ENCODE results near the gene WFIKKN2. TPM values are rescaled to one million over a fixed set of nuclear protein-coding genes. Genes with fewer than 3 reads are reported as not detected.

Gene WFIKKN2
- total and polyA plus RNA-seq, 10 of the 15 experiments (the other 5 are each of a cell fraction or from before 2014, with no cell fraction given): 0.06 TPM; not detected in 9

DNA sequence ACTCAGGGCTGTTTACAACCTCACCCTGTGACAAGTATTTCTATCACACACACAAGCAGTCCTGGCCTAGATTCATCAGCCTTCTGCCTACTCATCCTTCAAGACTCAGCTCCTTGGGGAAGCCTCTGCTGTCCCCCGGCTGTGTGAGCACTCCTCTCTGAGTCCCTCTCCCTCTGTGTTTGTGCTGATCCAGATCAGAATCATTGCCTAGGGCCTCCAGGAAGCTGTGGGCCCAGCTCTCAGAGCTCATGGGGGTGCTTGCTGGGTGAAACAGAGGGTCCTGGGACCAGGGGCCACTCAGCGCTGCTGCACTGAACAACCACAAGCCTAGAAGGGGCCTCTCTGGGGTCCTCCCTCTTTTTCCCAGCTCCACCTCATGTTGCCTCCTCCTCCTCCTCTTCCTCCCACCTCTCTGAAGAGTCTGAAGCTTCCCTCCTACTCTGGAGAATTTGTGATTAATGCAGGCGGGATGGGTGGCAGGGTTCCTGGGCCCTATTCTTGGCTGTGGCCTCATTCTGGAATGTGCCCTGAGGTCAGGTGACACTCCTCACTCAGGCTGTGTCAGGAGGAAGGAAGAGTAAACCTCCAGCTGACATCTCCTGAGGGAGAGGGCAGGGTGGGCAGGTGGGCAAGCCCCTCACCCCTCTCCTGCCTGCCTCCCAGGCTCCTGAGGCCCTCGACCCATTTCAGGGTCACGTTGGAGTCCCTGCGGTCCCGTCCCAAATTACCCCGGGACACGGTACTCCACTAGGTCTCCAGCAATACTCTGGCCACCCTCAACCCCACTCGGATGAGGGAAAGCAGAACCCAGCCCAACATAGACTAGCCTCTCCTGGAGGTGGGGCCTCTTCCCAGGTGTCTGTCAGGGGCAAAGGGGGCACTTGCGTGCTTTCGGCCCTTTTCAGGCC, 10.1 kb downstream of the WFIKKN2 start:
- H3K79me2 ChIP-seq (ENCODE audit: control insufficient read depth, insufficient read depth, low read length): no peaks in the 10 kb centered on the region
- CTCF ChIA-PET: interaction anchor here (1.1 to 8.1 kb wide), 3 partner anchors 17 to 151 kb away, joined by 3 to 84 read pairs (median 4); no protein-coding TSS in a partner anchor
- intact Hi-C loops (cut with micrococcal nuclease; ENCODE audit: unreplicated experiment): no loop called here
- no peaks in the 10 kb centered on the region for H3K4me1 ChIP-seq (ENCODE audit: control insufficient read depth, insufficient read depth, low read length)
- DNase-seq (ENCODE audit: low read depth, low spot score) (no peak), ATAC-seq (no peak), FAIRE-seq (no peak)
- no peak overlapping the region for H3K4me2 ChIP-seq (ENCODE audit: control insufficient read depth, insufficient read depth)
- H3K4me3 ChIP-seq: no peak overlapping the region
- H3K9me3 ChIP-seq (replicated peaks; ENCODE audit: control insufficient read depth, insufficient read depth, low read length): peaks cover 2% of the 10 kb centered on the region; the same call in 1 of the 3 replicates
- WGBS (ENCODE audit: insufficient coverage, insufficient replicate concordance, low lambda C conversion rate, missing lambda C conversion rate): 51% methylated on average over 12 of the region's 12 CpGs
- no peak overlapping the region for H2AFZ ChIP-seq (ENCODE audit: control insufficient read depth, low read depth, low read length)
- H3K27ac ChIP-seq (ENCODE audit: control insufficient read depth, insufficient read depth): no peak overlapping the region
- H3K9ac ChIP-seq (ENCODE audit: control insufficient read depth, insufficient read depth, low read length): no peak overlapping the region
- POLR2A ChIA-PET: interaction anchor here (0.6 kb wide), 1 partner anchor 179 kb away, joined by 3 read pairs; no protein-coding TSS in a partner anchor
- no peaks in the 10 kb centered on the region for H3K36me3 ChIP-seq (ENCODE audit: control insufficient read depth in 2 of 2, insufficient read depth in 2 of 2, low read length in 1 of 2)
- no peaks in the 10 kb centered on the region for H3K27me3 ChIP-seq (replicated peaks in 1 of 2; ENCODE audit: control insufficient read depth in 2 of 2, insufficient read depth in 2 of 2, low read length in 1 of 2)
- in situ Hi-C loops (cut with MboI): no loop called here
- TF ChIP-seq RB1 (IDR thresholded peaks at IDR 0.05; ENCODE audit: borderline replicate concordance): no peak
- TF ChIP-seq TARDBP (IDR thresholded peaks at IDR 0.05; ENCODE audit: borderline replicate concordance): no peak
- no peak for TF ChIP-seq FOXK2 (IDR thresholded peaks at IDR 0.05)
- no peak for TF ChIP-seq ZNF207 (IDR thresholded peaks at IDR 0.05; ENCODE audit: borderline replicate concordance)
- TF ChIP-seq ZNF384 (IDR thresholded peaks at IDR 0.05; ENCODE audit: borderline replicate concordance, low read depth, low read length): no peak
- no peak for TF ChIP-seq SREBF1 (IDR thresholded peaks at IDR 0.05; ENCODE audit: low read length)
- no peak for TF ChIP-seq CBX5 (IDR thresholded peaks at IDR 0.05; ENCODE audit: low read depth)
- no peak for TF ChIP-seq RELA (IDR thresholded peaks at IDR 0.05; ENCODE audit: borderline replicate concordance, partially characterized antibody)
- TF ChIP-seq YBX1 (IDR thresholded peaks at IDR 0.05): no peak
- no peak for TF ChIP-seq MYB (IDR thresholded peaks at IDR 0.05; ENCODE audit: borderline replicate concordance, low read depth, low read length)
- no peak for TF ChIP-seq ZNF24 (IDR thresholded peaks at IDR 0.05)
- TF ChIP-seq MEF2B (IDR thresholded peaks at IDR 0.05; ENCODE audit: partially characterized antibody, poor library complexity, severe bottlenecking): no peak
- SMC1A ChIA-PET (ENCODE audit: uncharacterized antibody, unreplicated experiment): interaction anchor here (1.0 to 1.6 kb wide), 2 partner anchors 8 to 11 kb away, joined by 3 read pairs; no protein-coding TSS in a partner anchor
- H4K20me1 ChIP-seq (ENCODE audit: control insufficient read depth, insufficient read depth): no peaks in the 10 kb centered on the region
- RAD21 ChIA-PET (ENCODE audit: unreplicated experiment): no interaction called here
- BruUV-seq (replicated peaks): no TSS peak

All from GM12878 (cell line).